SH-SY5Y (cell line): ENCODE results near the gene ZBED4.

Source experiments
- GATA2 ChIP-seq: IDR thresholded peaks from 2 replicates; pipeline ENCODE4 v1.6.1; 2011; ENCODE audit warnings: mild to moderate bottlenecking, low read depth, low read length
- GATA3 ChIP-seq: IDR thresholded peaks from 2 replicates; pipeline ENCODE4 v1.6.1; 2011; ENCODE audit warnings: low read depth, mild to moderate bottlenecking, low read length, moderate library complexity

Gene ZBED4

GRCh38 chr22:49933236-49934159, 79.9 kb downstream of the ZBED4 start:
- TF ChIP-seq GATA2 (no peak), GATA3 (no peak)

GRCh38 chr22:49934160-49934890, 80.7 kb downstream of the ZBED4 start:
- TF ChIP-seq GATA3 (no peak), GATA2 (no peak)

- no peak for TF ChIP-seq GATA2
- no peak for TF ChIP-seq GATA3
Observed at GRCh38 chr22:49934891-49935557, 81.4 kb downstream of the ZBED4 start.

- no peak for TF ChIP-seq GATA3
- TF ChIP-seq GATA2 = no peak
Observed at GRCh38 chr22:49935561-49935960, 81.9 kb downstream of the ZBED4 start.

- no peak for TF ChIP-seq GATA2
- TF ChIP-seq GATA3 = no peak
Observed at GRCh38 chr22:49936018-49936972, 82.7 kb downstream of the ZBED4 start.

- no peak for TF ChIP-seq GATA3
- no peak for TF ChIP-seq GATA2
Observed at GRCh38 chr22:49936973-49937757, 83.5 kb downstream of the ZBED4 start.

- no peak for TF ChIP-seq GATA2
- no peak for TF ChIP-seq GATA3
Observed at GRCh38 chr22:49937758-49938564, 84.3 kb downstream of the ZBED4 start.

- no peak for TF ChIP-seq GATA2
- no peak for TF ChIP-seq GATA3
Observed at GRCh38 chr22:49938565-49939136, 85.0 kb downstream of the ZBED4 start.
